SK-N-SH treated with all-trans-retinoic acid at 6 μM for 48 hours (cell line): Measurements from ENCODE around the gene FBXO33.

Experiments used
- ATAC-seq: fragments of 200-7000 bp; cut with Tn5 transposase; 3 replicates; pipeline ENCODE4 v1.9.1; 2020; ENCODE audit warnings: mild to moderate bottlenecking, moderate library complexity
- BACH2 ChIP-seq: fragments of 250-450 bp; sonication (Bioruptor Pico); IDR thresholded peaks from 2 replicates; pipeline ENCODE4 v1.9.0; 2021; ENCODE audit warnings: mild to moderate bottlenecking, borderline replicate concordance
- CSDC2 ChIP-seq: fragments of 250-450 bp; sonication (Bioruptor Pico); IDR thresholded peaks from 2 replicates; pipeline ENCODE4 v1.5.0; 2020; ENCODE audit warnings: mild to moderate bottlenecking, moderate library complexity
- ESRRG ChIP-seq: fragments of 250-450 bp; sonication (Bioruptor Pico); IDR thresholded peaks from 2 replicates; pipeline ENCODE4 v1.6.1; 2021; ENCODE audit warnings: mild to moderate bottlenecking
- ISL1 ChIP-seq: fragments of 250-450 bp; sonication (Bioruptor Pico); IDR thresholded peaks from 2 replicates; pipeline ENCODE4 v2.1.2; 2022; ENCODE audit warnings: mild to moderate bottlenecking, moderate library complexity
- OSR1 ChIP-seq: fragments of 250-450 bp; sonication (Bioruptor Pico); IDR thresholded peaks from 2 replicates; pipeline ENCODE4 v1.8.0; 2022; ENCODE audit warnings: moderate library complexity, mild to moderate bottlenecking, inconsistent platforms
- PPARA ChIP-seq: fragments of 250-450 bp; sonication (Bioruptor Pico); IDR thresholded peaks from 2 replicates; pipeline ENCODE4 v1.5.0; 2020; ENCODE audit warnings: mild to moderate bottlenecking, borderline replicate concordance
- RARB ChIP-seq: fragments of 250-450 bp; sonication (Bioruptor Pico); IDR thresholded peaks from 2 replicates; pipeline ENCODE4 v1.8.0; 2021; ENCODE audit warnings: mild to moderate bottlenecking, moderate library complexity
- SNAI2 ChIP-seq: fragments of 250-450 bp; sonication (Bioruptor Pico); IDR thresholded peaks from 2 replicates; pipeline ENCODE4 v1.5.0; 2020; ENCODE audit warnings: mild to moderate bottlenecking, moderate library complexity
- TCF4 ChIP-seq: fragments of 250-450 bp; sonication (Bioruptor Pico); IDR thresholded peaks from 2 replicates; pipeline ENCODE4 v1.8.0; 2021; ENCODE audit warnings: mild to moderate bottlenecking, moderate library complexity, borderline replicate concordance
- ZC3H10 ChIP-seq: fragments of 250-450 bp; sonication (Bioruptor Pico); IDR thresholded peaks from 2 replicates; pipeline ENCODE4 v1.5.1; 2021; ENCODE audit warnings: mild to moderate bottlenecking, moderate library complexity
- ZFP30 ChIP-seq: fragments of 450-650 bp; formaldehyde crosslinking; IDR thresholded peaks from 2 replicates; pipeline ENCODE4 v1.5.0; 2022; ENCODE audit warnings: mild to moderate bottlenecking, moderate library complexity
- ZNF565 ChIP-seq: fragments of 450-650 bp; formaldehyde crosslinking; conservative IDR thresholded peaks from 2 replicates; pipeline ENCODE4 v1.5.0; 2020; ENCODE audit warnings: low read depth, mild to moderate bottlenecking, moderate library complexity
- ZNF70 ChIP-seq: fragments of 450-650 bp; formaldehyde crosslinking; IDR thresholded peaks from 2 replicates; pipeline ENCODE4 v1.5.0; 2020; ENCODE audit warnings: mild to moderate bottlenecking, moderate library complexity
- ZNF8 ChIP-seq: fragments of 450-650 bp; formaldehyde crosslinking; IDR thresholded peaks from 2 replicates; pipeline ENCODE4 v1.5.0; 2020; ENCODE audit warnings: mild to moderate bottlenecking, moderate library complexity
- TF ChIP-seq, protein P1 (sequence below): fragments of 250-450 bp; sonication (Bioruptor Pico); IDR thresholded peaks from 2 replicates; pipeline ENCODE4 v1.5.1; 2020; ENCODE audit warnings: low read depth, mild to moderate bottlenecking, moderate library complexity
- TF ChIP-seq, protein P2 (sequence below): fragments of 250-450 bp; sonication (Bioruptor Pico); IDR thresholded peaks from 2 replicates; pipeline ENCODE4 v1.8.0; 2020; ENCODE audit warnings: mild to moderate bottlenecking, moderate library complexity, borderline replicate concordance
- TF ChIP-seq, protein P3 (sequence below): fragments of 250-450 bp; sonication (Bioruptor Pico); IDR thresholded peaks from 2 replicates; pipeline ENCODE4 v1.8.0; 2021; ENCODE audit warnings: low read depth, mild to moderate bottlenecking, moderate library complexity, borderline replicate concordance
- TF ChIP-seq, protein P4 (sequence below): fragments of 250-450 bp; sonication (Bioruptor Pico); IDR thresholded peaks from 2 replicates; pipeline ENCODE4 v1.5.1; 2021; ENCODE audit warnings: mild to moderate bottlenecking, moderate library complexity
- TF ChIP-seq, protein P5 (sequence below): fragments of 250-450 bp; sonication (Bioruptor Pico); IDR thresholded peaks from 2 replicates; pipeline ENCODE4 v1.5.0; 2020; ENCODE audit warnings: mild to moderate bottlenecking, moderate library complexity

FBXO33 gene

DNA sequence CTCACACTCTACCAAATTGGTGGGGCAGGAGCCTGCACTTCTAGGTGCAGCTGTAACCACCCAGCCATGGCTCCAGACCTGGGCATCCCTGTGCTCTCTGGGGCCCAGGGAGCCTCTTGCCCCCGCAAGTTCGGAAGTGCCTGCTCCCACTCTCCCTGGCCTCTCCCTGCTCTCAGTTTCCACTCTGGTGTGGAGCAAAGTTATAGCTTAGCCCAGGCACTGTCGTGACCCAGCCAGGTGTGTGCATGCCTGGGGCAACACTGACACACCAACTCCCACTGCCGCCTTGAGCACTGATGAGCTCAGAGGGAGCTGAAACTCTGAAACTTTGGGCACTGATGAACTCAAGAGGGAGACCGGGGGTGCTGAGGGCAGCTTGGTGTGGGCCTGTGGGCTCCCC lies 8.7 kb upstream of the FBXO33 start:
- ATAC-seq = no peak
- TF ChIP-seq SNAI2 (no peak), CSDC2 (CRISPR knock-in tag) (no peak), ZNF8 (no peak), PPARA (CRISPR knock-in tag) (no peak), ZNF70 (CRISPR knock-in tag) (no peak), BACH2 (CRISPR knock-in tag) (no peak), ISL1 (CRISPR knock-in tag) (no peak), TCF4 (CRISPR knock-in tag) (no peak), ZFP30 (CRISPR knock-in tag) (no peak), ZC3H10 (no peak)
- TF ChIP-seq, protein P1, sequence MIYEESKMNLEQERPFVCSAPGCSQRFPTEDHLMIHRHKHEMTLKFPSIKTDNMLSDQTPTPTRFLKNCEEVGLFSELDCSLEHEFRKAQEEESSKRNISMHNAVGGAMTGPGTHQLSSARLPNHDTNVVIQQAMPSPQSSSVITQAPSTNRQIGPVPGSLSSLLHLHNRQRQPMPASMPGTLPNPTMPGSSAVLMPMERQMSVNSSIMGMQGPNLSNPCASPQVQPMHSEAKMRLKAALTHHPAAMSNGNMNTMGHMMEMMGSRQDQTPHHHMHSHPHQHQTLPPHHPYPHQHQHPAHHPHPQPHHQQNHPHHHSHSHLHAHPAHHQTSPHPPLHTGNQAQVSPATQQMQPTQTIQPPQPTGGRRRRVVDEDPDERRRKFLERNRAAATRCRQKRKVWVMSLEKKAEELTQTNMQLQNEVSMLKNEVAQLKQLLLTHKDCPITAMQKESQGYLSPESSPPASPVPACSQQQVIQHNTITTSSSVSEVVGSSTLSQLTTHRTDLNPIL (CRISPR knock-in tag) = no peak
- TF ChIP-seq, protein P2, sequence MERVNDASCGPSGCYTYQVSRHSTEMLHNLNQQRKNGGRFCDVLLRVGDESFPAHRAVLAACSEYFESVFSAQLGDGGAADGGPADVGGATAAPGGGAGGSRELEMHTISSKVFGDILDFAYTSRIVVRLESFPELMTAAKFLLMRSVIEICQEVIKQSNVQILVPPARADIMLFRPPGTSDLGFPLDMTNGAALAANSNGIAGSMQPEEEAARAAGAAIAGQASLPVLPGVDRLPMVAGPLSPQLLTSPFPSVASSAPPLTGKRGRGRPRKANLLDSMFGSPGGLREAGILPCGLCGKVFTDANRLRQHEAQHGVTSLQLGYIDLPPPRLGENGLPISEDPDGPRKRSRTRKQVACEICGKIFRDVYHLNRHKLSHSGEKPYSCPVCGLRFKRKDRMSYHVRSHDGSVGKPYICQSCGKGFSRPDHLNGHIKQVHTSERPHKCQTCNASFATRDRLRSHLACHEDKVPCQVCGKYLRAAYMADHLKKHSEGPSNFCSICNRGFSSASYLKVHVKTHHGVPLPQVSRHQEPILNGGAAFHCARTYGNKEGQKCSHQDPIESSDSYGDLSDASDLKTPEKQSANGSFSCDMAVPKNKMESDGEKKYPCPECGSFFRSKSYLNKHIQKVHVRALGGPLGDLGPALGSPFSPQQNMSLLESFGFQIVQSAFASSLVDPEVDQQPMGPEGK (CRISPR knock-in tag) = no peak
- TF ChIP-seq, all 23 proteins: peak for 0

DNA sequence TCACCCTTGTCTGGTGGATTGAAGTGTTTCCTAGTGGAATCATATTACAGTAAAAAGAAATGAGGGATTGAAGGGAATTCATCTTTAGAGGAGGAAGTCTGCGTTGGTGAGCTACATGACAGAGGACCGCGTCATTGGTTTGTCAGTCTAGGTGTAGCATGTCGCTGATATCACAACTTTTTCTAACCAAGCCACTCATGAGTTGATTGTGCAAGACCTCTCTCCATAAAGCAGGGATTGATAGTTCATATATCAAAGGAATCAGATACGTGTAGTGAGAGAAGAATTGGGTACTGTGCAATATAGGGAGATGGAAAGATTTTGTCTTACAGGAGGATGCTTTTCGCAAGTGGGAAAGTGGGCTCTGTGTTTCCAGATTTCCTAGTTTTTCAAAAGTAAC lies 3.0 kb upstream of the FBXO33 start:
- ATAC-seq = no peak

More for the DNA sequence above, 3.0 kb upstream of the FBXO33 start:
- TF ChIP-seq, protein P3, sequence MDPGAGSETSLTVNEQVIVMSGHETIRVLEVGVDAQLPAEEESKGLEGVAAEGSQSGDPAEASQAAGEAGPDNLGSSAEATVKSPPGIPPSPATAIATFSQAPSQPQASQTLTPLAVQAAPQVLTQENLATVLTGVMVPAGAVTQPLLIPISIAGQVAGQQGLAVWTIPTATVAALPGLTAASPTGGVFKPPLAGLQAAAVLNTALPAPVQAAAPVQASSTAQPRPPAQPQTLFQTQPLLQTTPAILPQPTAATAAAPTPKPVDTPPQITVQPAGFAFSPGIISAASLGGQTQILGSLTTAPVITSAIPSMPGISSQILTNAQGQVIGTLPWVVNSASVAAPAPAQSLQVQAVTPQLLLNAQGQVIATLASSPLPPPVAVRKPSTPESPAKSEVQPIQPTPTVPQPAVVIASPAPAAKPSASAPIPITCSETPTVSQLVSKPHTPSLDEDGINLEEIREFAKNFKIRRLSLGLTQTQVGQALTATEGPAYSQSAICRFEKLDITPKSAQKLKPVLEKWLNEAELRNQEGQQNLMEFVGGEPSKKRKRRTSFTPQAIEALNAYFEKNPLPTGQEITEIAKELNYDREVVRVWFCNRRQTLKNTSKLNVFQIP (CRISPR knock-in tag) = no peak
- no peak for TF ChIP-seq ZNF565 (CRISPR knock-in tag)
- TF ChIP-seq, protein P4, sequence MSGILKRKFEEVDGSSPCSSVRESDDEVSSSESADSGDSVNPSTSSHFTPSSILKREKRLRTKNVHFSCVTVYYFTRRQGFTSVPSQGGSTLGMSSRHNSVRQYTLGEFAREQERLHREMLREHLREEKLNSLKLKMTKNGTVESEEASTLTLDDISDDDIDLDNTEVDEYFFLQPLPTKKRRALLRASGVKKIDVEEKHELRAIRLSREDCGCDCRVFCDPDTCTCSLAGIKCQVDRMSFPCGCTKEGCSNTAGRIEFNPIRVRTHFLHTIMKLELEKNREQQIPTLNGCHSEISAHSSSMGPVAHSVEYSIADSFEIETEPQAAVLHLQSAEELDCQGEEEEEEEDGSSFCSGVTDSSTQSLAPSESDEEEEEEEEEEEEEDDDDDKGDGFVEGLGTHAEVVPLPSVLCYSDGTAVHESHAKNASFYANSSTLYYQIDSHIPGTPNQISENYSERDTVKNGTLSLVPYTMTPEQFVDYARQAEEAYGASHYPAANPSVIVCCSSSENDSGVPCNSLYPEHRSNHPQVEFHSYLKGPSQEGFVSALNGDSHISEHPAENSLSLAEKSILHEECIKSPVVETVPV (CRISPR knock-in tag) = no peak
- no peak for TF ChIP-seq ZC3H10
- TF ChIP-seq OSR1 = no peak
- TF ChIP-seq, protein P5, sequence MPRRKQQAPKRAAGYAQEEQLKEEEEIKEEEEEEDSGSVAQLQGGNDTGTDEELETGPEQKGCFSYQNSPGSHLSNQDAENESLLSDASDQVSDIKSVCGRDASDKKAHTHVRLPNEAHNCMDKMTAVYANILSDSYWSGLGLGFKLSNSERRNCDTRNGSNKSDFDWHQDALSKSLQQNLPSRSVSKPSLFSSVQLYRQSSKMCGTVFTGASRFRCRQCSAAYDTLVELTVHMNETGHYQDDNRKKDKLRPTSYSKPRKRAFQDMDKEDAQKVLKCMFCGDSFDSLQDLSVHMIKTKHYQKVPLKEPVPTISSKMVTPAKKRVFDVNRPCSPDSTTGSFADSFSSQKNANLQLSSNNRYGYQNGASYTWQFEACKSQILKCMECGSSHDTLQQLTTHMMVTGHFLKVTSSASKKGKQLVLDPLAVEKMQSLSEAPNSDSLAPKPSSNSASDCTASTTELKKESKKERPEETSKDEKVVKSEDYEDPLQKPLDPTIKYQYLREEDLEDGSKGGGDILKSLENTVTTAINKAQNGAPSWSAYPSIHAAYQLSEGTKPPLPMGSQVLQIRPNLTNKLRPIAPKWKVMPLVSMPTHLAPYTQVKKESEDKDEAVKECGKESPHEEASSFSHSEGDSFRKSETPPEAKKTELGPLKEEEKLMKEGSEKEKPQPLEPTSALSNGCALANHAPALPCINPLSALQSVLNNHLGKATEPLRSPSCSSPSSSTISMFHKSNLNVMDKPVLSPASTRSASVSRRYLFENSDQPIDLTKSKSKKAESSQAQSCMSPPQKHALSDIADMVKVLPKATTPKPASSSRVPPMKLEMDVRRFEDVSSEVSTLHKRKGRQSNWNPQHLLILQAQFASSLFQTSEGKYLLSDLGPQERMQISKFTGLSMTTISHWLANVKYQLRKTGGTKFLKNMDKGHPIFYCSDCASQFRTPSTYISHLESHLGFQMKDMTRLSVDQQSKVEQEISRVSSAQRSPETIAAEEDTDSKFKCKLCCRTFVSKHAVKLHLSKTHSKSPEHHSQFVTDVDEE = no peak
- no peak for TF ChIP-seq ESRRG (CRISPR knock-in tag)
- TF ChIP-seq RARB = no peak
- no peak for TF ChIP-seq ZFP30 (CRISPR knock-in tag)
- TF ChIP-seq, protein P1 (CRISPR knock-in tag) = no peak
- TF ChIP-seq SNAI2 = no peak
- no peak for TF ChIP-seq PPARA (CRISPR knock-in tag)
- TF ChIP-seq ZNF8 = no peak
